Hepatic stellate cell (primary cell): Measurements from ENCODE around the gene VAPB.
A peak's percentile ranks its signal among the peaks of the same experiment; 100 is the strongest.

ENCODE experiments used
- DNase-seq: peaks from one replicate; pipeline ENCODE4 v3.0.0; 2011; ENCODE audit warnings: low spot score

Gene VAPB

DNA sequence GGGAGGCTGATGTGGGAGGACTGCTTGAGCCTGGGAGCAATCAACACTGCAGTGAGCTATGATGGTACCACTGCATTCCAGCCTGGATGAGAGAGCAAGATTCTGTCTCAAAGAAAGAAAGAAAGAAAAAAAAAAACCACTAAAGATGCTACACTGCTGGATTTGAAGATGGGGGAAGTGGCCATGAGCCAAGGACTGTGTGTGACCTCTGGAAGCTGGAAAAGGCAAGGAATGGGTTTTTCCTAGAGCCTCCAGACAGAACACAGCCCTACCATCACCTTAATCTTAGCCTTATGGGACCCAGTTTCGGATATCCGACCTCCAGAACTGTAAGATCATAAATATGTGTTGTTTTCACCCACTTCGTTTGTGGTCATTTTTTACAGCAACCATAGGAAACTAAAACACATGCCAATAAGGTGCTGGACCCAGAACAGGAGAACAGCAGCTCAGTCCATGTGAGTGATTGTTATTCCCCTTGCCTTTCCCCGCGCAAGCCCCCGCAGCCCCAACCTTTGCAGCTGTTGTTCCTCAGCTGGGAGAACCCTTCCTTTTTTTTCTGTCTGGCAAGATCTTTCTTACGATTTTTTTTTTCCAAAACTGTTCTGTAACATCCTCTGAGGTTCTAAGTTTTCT lies 11.1 kb upstream of the VAPB start:
- no peak for DNase-seq

DNA sequence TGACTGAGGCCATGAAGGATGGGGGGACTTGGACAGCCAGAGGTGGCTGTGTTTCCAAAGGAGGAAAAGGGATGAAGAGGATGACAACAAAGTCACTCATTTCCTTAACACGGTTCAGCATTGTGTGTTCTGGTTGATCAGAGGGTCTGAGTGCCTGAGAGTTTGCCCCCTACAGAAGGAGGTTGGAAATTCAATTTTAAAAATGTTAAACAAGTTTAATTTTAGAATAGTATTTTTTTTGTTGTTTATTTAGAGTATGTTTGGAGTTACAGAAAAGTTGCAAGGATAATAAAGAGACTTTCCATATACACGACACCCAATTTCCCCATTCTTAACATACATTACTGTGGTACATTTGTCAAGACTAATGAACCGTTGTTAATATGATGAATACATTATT lies 10.3 kb upstream of the VAPB start:
- DNase-seq = no peak

DNA sequence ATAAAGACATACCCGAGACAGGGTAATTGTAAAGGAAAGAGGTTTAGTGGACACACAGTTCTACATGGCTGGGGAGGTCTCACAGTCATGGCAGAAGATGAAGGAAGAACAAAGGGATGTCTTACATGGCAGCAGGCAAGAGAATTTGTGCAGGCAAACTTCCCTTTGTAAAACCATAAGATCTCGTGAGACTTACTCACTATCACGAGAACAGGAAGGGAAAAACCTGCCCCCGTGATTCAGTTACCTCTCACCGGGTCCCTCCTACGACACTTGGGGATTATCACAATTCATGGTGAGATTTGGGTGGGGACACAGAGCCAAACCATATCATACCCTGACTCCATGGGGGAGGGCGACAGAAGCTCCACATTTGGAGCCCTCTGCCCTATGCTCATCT lies 7.4 kb upstream of the VAPB start:
- DNase-seq = no peak

GRCh38 chr20:58382096-58382495 lies 6.9 kb upstream of the VAPB start:
- DNase-seq = no peak

- DNase-seq = no peak
Observed at GRCh38 chr20:58384821-58385220, 4.2 kb upstream of the VAPB start.

DNA sequence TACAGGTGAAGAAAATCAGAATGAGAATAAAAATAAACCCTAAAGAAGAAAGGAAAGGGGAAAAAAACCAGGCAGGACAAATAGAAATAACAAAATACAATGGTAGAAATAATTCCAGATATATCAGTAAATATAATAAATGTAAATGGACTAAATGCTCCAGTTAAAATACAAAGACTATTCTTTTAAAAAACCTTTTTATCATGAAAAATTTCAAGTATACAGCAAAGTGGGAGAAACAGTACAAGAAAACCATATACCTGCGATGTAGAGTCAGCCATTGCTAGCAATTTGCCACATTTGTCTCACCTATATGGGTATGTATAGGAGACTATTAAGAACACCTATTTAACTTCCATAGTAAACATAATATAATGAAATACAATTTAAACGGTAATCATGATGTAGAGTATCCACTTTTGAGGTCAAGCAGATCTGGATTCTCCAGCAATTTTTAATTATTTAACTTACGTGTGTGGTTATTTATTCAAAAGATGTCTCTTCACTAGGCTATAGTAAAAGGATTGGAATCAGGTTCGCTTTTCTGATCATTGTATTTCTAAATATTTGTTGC lies 914 bp upstream of the VAPB start:
- DNase-seq = no peak

DNA sequence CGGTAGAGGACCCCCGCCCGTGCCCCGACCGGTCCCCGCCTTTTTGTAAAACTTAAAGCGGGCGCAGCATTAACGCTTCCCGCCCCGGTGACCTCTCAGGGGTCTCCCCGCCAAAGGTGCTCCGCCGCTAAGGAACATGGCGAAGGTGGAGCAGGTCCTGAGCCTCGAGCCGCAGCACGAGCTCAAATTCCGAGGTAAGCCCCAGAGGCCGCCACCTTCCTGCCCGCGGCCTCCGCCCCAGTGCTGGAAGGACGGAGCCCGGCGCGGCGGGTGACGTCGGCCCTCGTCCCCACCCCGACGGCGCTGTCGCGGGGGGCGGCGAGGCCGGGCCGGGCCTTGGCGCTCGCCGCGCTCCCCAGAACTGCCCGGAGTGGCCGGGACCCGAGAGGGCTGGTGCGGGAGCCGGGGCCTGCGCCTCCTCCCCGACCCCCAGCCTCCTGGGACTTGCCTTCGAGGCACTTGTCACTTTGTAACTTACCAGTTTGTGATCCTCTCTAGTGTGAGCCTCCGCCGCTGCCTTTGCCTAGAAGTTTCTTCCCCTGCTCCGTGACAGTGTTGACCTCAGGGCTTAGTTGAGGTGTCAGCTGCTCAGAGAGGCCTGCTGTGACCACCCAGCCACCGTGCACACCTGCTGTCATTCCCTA lies 417 bp downstream of the VAPB start:
- DNase-seq = peak; percentile 42

- no peak for DNase-seq
Observed at GRCh38 chr20:58389968-58390658, 1.1 kb downstream of the VAPB start.

DNA sequence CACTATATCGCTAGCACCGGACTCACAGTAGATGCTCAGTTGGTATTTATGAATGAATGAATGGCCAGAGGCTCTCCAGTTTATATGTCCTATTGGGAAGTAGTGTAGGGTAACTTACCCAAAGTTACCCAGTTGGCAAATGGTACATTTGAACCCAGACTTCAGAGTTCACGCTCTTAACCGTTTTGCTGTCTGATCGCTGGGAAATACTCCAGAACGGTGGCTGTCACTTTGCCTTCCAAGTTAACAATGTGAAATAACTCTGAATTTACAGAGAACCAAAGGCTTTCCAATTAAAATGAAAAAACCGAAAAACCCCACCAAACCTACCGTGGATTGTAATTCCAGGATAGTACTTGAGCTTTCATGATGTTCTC lies 1.6 kb downstream of the VAPB start:
- no peak for DNase-seq

- DNase-seq = no peak
Observed at GRCh38 chr20:58392286-58392685, 3.3 kb downstream of the VAPB start.

DNA sequence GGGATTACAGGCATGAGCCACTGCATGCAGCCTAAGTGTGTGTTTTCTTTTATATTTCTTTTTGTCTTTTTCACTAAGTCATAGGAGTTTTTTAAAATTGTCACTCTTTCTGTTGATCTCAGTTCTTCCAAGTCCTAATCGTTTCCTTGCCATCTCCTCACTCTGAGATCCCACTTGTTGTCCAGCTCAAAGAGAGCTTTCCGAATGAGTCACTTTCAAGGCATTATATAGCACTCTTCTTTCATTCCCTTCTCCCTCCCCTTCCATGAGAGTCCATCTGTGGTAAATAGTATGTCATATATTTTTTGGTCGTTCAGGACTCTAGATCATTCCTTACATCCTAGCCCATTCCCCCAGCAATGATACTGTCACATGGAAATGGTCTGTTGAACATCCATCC lies 4.3 kb downstream of the VAPB start:
- DNase-seq = peak; percentile 37

DNA sequence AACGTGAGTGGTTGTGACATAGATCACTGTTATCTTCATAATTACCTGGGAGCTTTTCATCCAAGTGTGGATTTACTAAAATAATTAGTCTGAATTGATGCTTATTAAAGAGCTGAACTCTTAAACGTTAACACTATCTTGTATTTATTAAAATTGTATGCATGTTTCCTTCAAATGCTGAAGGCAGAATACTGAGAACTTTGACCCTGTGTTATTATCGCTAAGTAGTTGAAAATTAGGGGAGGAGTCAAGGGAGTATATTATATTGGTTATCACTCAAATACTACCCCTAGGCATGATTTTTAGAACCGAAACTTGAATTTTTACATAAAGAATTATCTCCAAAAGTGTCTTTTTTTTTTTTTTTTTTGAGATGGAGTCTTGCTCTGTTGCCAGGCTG lies 5.8 kb downstream of the VAPB start:
- DNase-seq = no peak

DNA sequence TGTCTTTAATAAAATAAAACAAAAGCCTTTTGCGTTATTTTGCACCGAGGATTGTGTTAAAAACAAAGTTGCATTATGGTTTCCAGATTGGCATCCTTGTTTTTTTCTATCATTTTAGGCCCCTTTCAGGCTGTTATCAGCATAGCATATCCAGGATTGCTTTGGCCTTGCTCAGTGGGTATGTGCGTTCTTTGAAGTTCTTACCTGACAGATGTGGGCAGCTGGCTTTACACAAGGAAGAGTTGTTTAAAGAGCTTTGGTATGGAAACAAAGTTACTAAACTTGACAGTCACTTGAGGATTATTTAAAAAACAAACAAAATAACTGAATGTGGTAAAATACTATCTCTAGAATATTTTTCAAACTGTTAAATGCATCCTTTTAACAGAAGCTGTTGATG lies 6.6 kb downstream of the VAPB start:
- no peak for DNase-seq

- DNase-seq = no peak
Observed at GRCh38 chr20:58397429-58397828, 8.4 kb downstream of the VAPB start.

- DNase-seq = no peak
Observed at GRCh38 chr20:58398254-58398653, 9.2 kb downstream of the VAPB start.

- DNase-seq = no peak
Observed at GRCh38 chr20:58399926-58400325, 10.9 kb downstream of the VAPB start.

GRCh38 chr20:58401162-58401561 lies 12.1 kb downstream of the VAPB start:
- DNase-seq = no peak

DNA sequence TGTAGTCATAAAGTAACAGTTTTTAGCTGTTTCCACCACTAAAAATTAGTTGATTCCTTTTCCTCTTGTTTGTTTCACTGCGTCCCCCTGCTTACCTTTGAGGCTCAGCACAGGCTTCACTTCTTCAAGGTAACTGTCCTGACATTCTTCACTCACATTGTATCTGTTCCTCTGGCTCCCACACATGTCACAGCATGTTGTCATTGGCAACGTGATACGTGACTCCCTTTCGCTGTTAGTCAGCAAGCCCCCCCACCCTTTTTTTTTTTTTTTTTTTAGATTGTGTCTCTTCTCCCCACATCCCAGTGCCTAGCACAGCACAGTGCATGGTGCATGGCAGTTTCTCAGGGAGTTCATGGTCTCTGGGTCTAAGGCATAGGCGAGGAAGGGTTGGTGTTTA lies 13.3 kb downstream of the VAPB start:
- no peak for DNase-seq

GRCh38 chr20:58402827-58403226 lies 13.8 kb downstream of the VAPB start:
- DNase-seq = no peak

- DNase-seq = no peak
Observed at GRCh38 chr20:58403272-58403671, 14.2 kb downstream of the VAPB start.

DNA sequence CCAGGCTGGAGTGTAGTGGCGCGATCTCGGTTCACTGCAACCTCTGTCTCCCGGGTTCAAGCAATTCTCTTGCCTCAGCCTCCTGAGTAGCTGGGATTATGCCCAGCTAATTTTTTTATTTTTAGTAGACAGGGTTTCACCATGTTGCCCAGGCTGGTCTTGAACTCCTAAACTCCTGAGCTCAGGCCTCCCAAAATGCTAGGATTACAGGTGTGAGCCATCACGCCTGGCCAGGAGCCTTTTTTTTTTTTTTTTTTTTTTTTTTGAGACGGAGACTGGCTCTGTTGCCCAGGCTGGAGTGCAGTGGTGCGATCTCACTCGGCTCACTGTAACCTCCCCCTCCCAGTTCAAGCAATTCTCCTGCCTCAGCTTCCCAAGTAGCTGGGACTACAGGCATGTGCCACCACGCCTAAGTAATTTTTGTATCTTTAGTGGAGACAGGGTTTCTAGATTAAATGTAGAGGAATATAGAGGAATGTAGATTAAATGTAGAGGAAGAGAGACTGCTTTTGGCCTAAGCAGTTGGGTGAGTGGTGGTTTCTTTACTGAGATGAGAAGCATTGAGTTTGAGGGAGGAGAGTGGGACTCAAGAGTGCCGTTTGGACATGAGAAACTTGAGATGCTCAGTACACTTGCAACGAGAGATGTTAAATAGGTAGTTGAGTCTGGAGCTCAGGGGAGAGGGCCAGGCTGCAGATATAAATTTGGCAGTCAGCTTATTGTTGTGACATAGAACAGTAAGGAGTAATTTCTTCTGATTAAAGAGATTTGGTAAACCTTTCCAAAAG lies 16.7 kb downstream of the VAPB start:
- no peak for DNase-seq

DNA sequence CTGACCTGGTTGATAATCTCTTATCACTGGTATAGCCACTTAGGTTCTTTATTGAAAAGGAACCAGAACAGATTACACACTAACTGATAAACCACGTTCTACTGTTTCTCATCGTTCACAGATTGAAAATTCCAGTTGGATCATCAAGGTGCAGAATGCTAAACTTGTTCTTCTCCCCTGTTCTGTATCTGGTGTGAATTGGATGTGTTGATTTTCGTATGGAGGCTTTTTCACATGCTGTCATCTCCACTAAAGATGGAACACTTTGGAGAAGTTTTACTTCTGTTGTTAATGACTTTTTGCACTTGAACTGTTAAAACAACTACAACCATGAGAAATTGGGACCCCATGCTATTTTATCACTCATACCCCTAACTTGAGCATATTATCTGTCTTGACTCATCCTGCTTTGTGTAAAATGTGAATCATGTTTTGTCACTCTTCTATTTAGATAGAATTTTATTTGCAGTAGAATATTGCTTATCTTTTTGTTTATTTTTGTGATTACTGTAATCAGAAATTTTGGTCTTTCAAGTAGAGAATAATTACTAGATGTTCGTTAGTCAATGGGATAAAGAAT lies 17.5 kb downstream of the VAPB start:
- no peak for DNase-seq
